ENCODE measurements around the gene SEZ6L2.
"Not testable (repeated sequence)": the region's sequence is repeated elsewhere in the genome, so short reads cannot be mapped to it uniquely, and the experiment has no call there.

Gene SEZ6L2

GRCh38 chr16:29896841-29897240, 2.5 kb downstream of the SEZ6L2 start:
- H2AK5ac ChIP-seq (ENCODE audit: low read length) = no peak overlapping the region
- H2BK15ac ChIP-seq (replicated peaks; ENCODE audit: low read depth) = no peak overlapping the region
- H3K9ac ChIP-seq (ENCODE audit: low read length) = no peak overlapping the region
- no peak overlapping the region for H3K27ac ChIP-seq (ENCODE audit: low read depth, low read length)
- no peaks in the 10 kb centered on the region for H3K27me3 ChIP-seq (ENCODE audit: insufficient read depth, low read length, poor library complexity)
- H3K4me2 ChIP-seq (ENCODE audit: low read length) = no peak overlapping the region
- H3K4ac ChIP-seq (ENCODE audit: low read depth, low read length) = no peak overlapping the region
- no peak overlapping the region for H3K23ac ChIP-seq (ENCODE audit: low read length)
- H4K5ac ChIP-seq (ENCODE audit: low read length) = no peak overlapping the region
- H4K8ac ChIP-seq (ENCODE audit: low read depth, low read length) = no peak overlapping the region
- no CpG with 5 or more reads among the region's 15 CpGs for WGBS (ENCODE audit: extremely low coverage, insufficient coverage, low lambda C conversion rate)
- no peak overlapping the region for H2BK120ac ChIP-seq (ENCODE audit: low read depth, low read length)
- H3K79me1 ChIP-seq (ENCODE audit: low read length) = peaks cover 3% of the 10 kb centered on the region
- no peak for DNase-seq
- no peak overlapping the region for H3K56ac ChIP-seq (ENCODE audit: low read length)
- H3K36me3 ChIP-seq (ENCODE audit: control insufficient read depth, insufficient read depth, low read length) = no peaks in the 10 kb centered on the region
- H2BK5ac ChIP-seq (ENCODE audit: low read length) = no peak overlapping the region
- H3K18ac ChIP-seq (ENCODE audit: low read length) = no peak overlapping the region
- H3K79me2 ChIP-seq (ENCODE audit: control insufficient read depth, insufficient read depth, low read length) = no peaks in the 10 kb centered on the region
- H3K4me1 ChIP-seq (ENCODE audit: control insufficient read depth, low read depth, low read length) = peaks cover 3% of the 10 kb centered on the region
- no peak overlapping the region for H3K4me3 ChIP-seq (ENCODE audit: low read length)

GRCh38 chr16:29894352-29894751, 5.0 kb downstream of the SEZ6L2 start:
- no peak overlapping the region for H3K56ac ChIP-seq (ENCODE audit: low read length)
- H2BK120ac ChIP-seq (ENCODE audit: low read depth, low read length) = no peak overlapping the region
- H3K4ac ChIP-seq (ENCODE audit: low read depth, low read length) = no peak overlapping the region
- no peak for DNase-seq
- H3K27ac ChIP-seq (ENCODE audit: low read depth, low read length) = no peak overlapping the region
- no peaks in the 10 kb centered on the region for H3K27me3 ChIP-seq (ENCODE audit: insufficient read depth, low read length, poor library complexity)
- no peak overlapping the region for H2AK5ac ChIP-seq (ENCODE audit: low read length)
- H3K18ac ChIP-seq (ENCODE audit: low read length) = no peak overlapping the region
- WGBS (ENCODE audit: extremely low coverage, insufficient coverage, low lambda C conversion rate) = no CpG with 5 or more reads among the region's 4 CpGs
- no peak overlapping the region for H2BK5ac ChIP-seq (ENCODE audit: low read length)
- peaks cover 3% of the 10 kb centered on the region for H3K79me1 ChIP-seq (ENCODE audit: low read length)
- no peak overlapping the region for H3K4me2 ChIP-seq (ENCODE audit: low read length)
- H3K23ac ChIP-seq (ENCODE audit: low read length) = no peak overlapping the region
- no peaks in the 10 kb centered on the region for H3K36me3 ChIP-seq (ENCODE audit: control insufficient read depth, insufficient read depth, low read length)
- H3K4me3 ChIP-seq (ENCODE audit: low read length) = no peak overlapping the region
- H4K5ac ChIP-seq (ENCODE audit: low read length) = no peak overlapping the region
- no peak overlapping the region for H2BK15ac ChIP-seq (replicated peaks; ENCODE audit: low read depth)
- H3K4me1 ChIP-seq (ENCODE audit: control insufficient read depth, low read depth, low read length) = peaks cover 3% of the 10 kb centered on the region
- H3K79me2 ChIP-seq (ENCODE audit: control insufficient read depth, insufficient read depth, low read length) = no peaks in the 10 kb centered on the region
- H3K9ac ChIP-seq (ENCODE audit: low read length) = no peak overlapping the region
- no peak overlapping the region for H4K8ac ChIP-seq (ENCODE audit: low read depth, low read length)

- Histone ChIP-seq H3K18ac (ENCODE audit: low read length) (no peak overlapping the region), H3K4ac (ENCODE audit: low read depth, low read length) (no peak overlapping the region), H3K79me1 (ENCODE audit: low read length) (peaks cover 2% of the 10 kb centered on the region), H3K56ac (ENCODE audit: low read length) (no peak overlapping the region), H2AK5ac (ENCODE audit: low read length) (no peak overlapping the region), H3K27ac (ENCODE audit: low read depth, low read length) (no peak overlapping the region), H3K27me3 (ENCODE audit: insufficient read depth, low read length, poor library complexity) (no peaks in the 10 kb centered on the region), H3K79me2 (ENCODE audit: control insufficient read depth, insufficient read depth, low read length) (no peaks in the 10 kb centered on the region), H3K23ac (ENCODE audit: low read length) (no peak overlapping the region), H4K8ac (ENCODE audit: low read depth, low read length) (no peak overlapping the region), H3K9ac (ENCODE audit: low read length) (no peak overlapping the region), H3K36me3 (ENCODE audit: control insufficient read depth, insufficient read depth, low read length) (no peaks in the 10 kb centered on the region), H2BK15ac (replicated peaks; ENCODE audit: low read depth) (no peak overlapping the region), H4K5ac (ENCODE audit: low read length) (no peak overlapping the region), H3K4me3 (ENCODE audit: low read length) (no peak overlapping the region), H3K4me2 (ENCODE audit: low read length) (no peak overlapping the region), H3K4me1 (ENCODE audit: control insufficient read depth, low read depth, low read length) (peaks cover 3% of the 10 kb centered on the region), H2BK5ac (ENCODE audit: low read length) (no peak overlapping the region), H2BK120ac (ENCODE audit: low read depth, low read length) (no peak overlapping the region)
- no CpG with 5 or more reads among the region's 3 CpGs for WGBS (ENCODE audit: extremely low coverage, insufficient coverage, low lambda C conversion rate)
- no peak for DNase-seq
Observed at GRCh38 chr16:29893553-29893952, 5.8 kb downstream of the SEZ6L2 start.

- H2AK5ac ChIP-seq (ENCODE audit: low read length) = no peak overlapping the region
- no peaks in the 10 kb centered on the region for H3K79me1 ChIP-seq (ENCODE audit: low read length)
- H3K36me3 ChIP-seq (ENCODE audit: control insufficient read depth, insufficient read depth, low read length) = no peaks in the 10 kb centered on the region
- H4K8ac ChIP-seq (ENCODE audit: low read depth, low read length) = no peak overlapping the region
- H3K4me1 ChIP-seq (ENCODE audit: control insufficient read depth, low read depth, low read length) = no peaks in the 10 kb centered on the region
- no peak overlapping the region for H3K9ac ChIP-seq (ENCODE audit: low read length)
- H2BK120ac ChIP-seq (ENCODE audit: low read depth, low read length) = no peak overlapping the region
- H3K4ac ChIP-seq (ENCODE audit: low read depth, low read length) = no peak overlapping the region
- H2BK15ac ChIP-seq (replicated peaks; ENCODE audit: low read depth) = no peak overlapping the region
- H3K4me2 ChIP-seq (ENCODE audit: low read length) = no peak overlapping the region
- no peak overlapping the region for H3K18ac ChIP-seq (ENCODE audit: low read length)
- no CpG with 5 or more reads among the region's 6 CpGs for WGBS (ENCODE audit: extremely low coverage, insufficient coverage, low lambda C conversion rate)
- no peak overlapping the region for H3K4me3 ChIP-seq (ENCODE audit: low read length)
- H4K5ac ChIP-seq (ENCODE audit: low read length) = no peak overlapping the region
- no peaks in the 10 kb centered on the region for H3K79me2 ChIP-seq (ENCODE audit: control insufficient read depth, insufficient read depth, low read length)
- H3K56ac ChIP-seq (ENCODE audit: low read length) = no peak overlapping the region
- DNase-seq = no peak
- no peak overlapping the region for H2BK5ac ChIP-seq (ENCODE audit: low read length)
- no peak overlapping the region for H3K23ac ChIP-seq (ENCODE audit: low read length)
- H3K27me3 ChIP-seq (ENCODE audit: insufficient read depth, low read length, poor library complexity) = no peaks in the 10 kb centered on the region
- no peak overlapping the region for H3K27ac ChIP-seq (ENCODE audit: low read depth, low read length)
Observed at GRCh38 chr16:29892458-29892813, 6.9 kb downstream of the SEZ6L2 start.

- no peaks in the 10 kb centered on the region for H3K79me2 ChIP-seq (ENCODE audit: control insufficient read depth, insufficient read depth, low read length)
- H3K36me3 ChIP-seq (ENCODE audit: control insufficient read depth, insufficient read depth, low read length) = no peaks in the 10 kb centered on the region
- H4K8ac ChIP-seq (ENCODE audit: low read depth, low read length) = no peak overlapping the region
- WGBS (ENCODE audit: extremely low coverage, insufficient coverage, low lambda C conversion rate) = no CpG with 5 or more reads among the region's 10 CpGs
- H3K79me1 ChIP-seq (ENCODE audit: low read length) = no peaks in the 10 kb centered on the region
- no peak overlapping the region for H3K4me3 ChIP-seq (ENCODE audit: low read length)
- no peaks in the 10 kb centered on the region for H3K4me1 ChIP-seq (ENCODE audit: control insufficient read depth, low read depth, low read length)
- H2AK5ac ChIP-seq (ENCODE audit: low read length) = no peak overlapping the region
- H2BK120ac ChIP-seq (ENCODE audit: low read depth, low read length) = no peak overlapping the region
- H3K23ac ChIP-seq (ENCODE audit: low read length) = no peak overlapping the region
- no peak overlapping the region for H3K4me2 ChIP-seq (ENCODE audit: low read length)
- H3K56ac ChIP-seq (ENCODE audit: low read length) = no peak overlapping the region
- H3K27ac ChIP-seq (ENCODE audit: low read depth, low read length) = no peak overlapping the region
- H3K4ac ChIP-seq (ENCODE audit: low read depth, low read length) = no peak overlapping the region
- H3K9ac ChIP-seq (ENCODE audit: low read length) = no peak overlapping the region
- H4K5ac ChIP-seq (ENCODE audit: low read length) = no peak overlapping the region
- no peak overlapping the region for H2BK15ac ChIP-seq (replicated peaks; ENCODE audit: low read depth)
- no peaks in the 10 kb centered on the region for H3K27me3 ChIP-seq (ENCODE audit: insufficient read depth, low read length, poor library complexity)
- H2BK5ac ChIP-seq (ENCODE audit: low read length) = no peak overlapping the region
- H3K18ac ChIP-seq (ENCODE audit: low read length) = no peak overlapping the region
- no peak for DNase-seq
Observed at GRCh38 chr16:29891525-29892457, 7.6 kb downstream of the SEZ6L2 start.

GRCh38 chr16:29889372-29889771, 10.0 kb downstream of the SEZ6L2 start:
- WGBS (ENCODE audit: extremely low coverage, insufficient coverage, low lambda C conversion rate) = no CpG with 5 or more reads among the region's 3 CpGs

More at GRCh38 chr16:29889372-29889771, 10.0 kb downstream of the SEZ6L2 start:
- H2BK5ac ChIP-seq (ENCODE audit: low read length); H3K9ac ChIP-seq (ENCODE audit: low read length); H3K36me3 ChIP-seq (ENCODE audit: control insufficient read depth, insufficient read depth, low read length); H3K79me2 ChIP-seq (ENCODE audit: control insufficient read depth, insufficient read depth, low read length); DNase-seq; H2AK5ac ChIP-seq (ENCODE audit: low read length); H4K5ac ChIP-seq (ENCODE audit: low read length); H3K4ac ChIP-seq (ENCODE audit: low read depth, low read length); H3K27me3 ChIP-seq (ENCODE audit: insufficient read depth, low read length, poor library complexity); H3K18ac ChIP-seq (ENCODE audit: low read length); H3K56ac ChIP-seq (ENCODE audit: low read length); H2BK15ac ChIP-seq (replicated peaks; ENCODE audit: low read depth); H3K4me1 ChIP-seq (ENCODE audit: control insufficient read depth, low read depth, low read length); H3K79me1 ChIP-seq (ENCODE audit: low read length); H3K27ac ChIP-seq (ENCODE audit: low read depth, low read length); H3K4me3 ChIP-seq (ENCODE audit: low read length); H3K4me2 ChIP-seq (ENCODE audit: low read length); H2BK120ac ChIP-seq (ENCODE audit: low read depth, low read length); H4K8ac ChIP-seq (ENCODE audit: low read depth, low read length); H3K23ac ChIP-seq (ENCODE audit: low read length): not testable (repeated sequence)
